Endothelial cell of umbilical vein (primary cell): ENCODE results near the gene TGM6. TPM values are rescaled to one million over a fixed set of nuclear protein-coding genes. Genes with fewer than 3 reads are reported as not detected.

Source experiments
- BruUV-seq: library from RNA; stranded (reverse); fragments of 400-500 nt; replicated peaks from 2 replicates; lab custom pipeline; 2021; lab: Mats Ljungman, UMichigan
- CTCF ChIA-PET: fragments of 300-600, 350-600 bp; sonication (Branson Sonifier 250); formaldehyde crosslinking; loops from one replicate; lab custom pipeline; 2021; ENCODE audit warnings: antibody characterized with exemption, inconsistent platforms; lab: Charles Lee
- POLR2A ChIA-PET: fragments of 300-600, 350-600 bp; sonication (Branson Sonifier 250); formaldehyde crosslinking; loops from one replicate; lab custom pipeline; 2021; ENCODE audit warnings: antibody characterized with exemption, inconsistent platforms; lab: Charles Lee
- DNase-seq: peaks from one replicate; pipeline ENCODE4 v3.0.0-alpha.2; 2011; ENCODE audit warnings: low read depth, low spot score
- FAIRE-seq: peaks from 2 replicates; lab custom pipeline; 2011; peaks lifted over from hg19 to GRCh38; lab: Jason Lieb, UNC
- H2AFZ ChIP-seq: 2 replicates; pipeline ENCODE4 v1.6.0; 2012; ENCODE audit warnings: low read depth, low read length, control low read depth, inconsistent platforms
- H3K27ac ChIP-seq: 2 replicates; pipeline ENCODE4 v1.5.1; 2011; ENCODE audit warnings: low read depth, mild to moderate bottlenecking, control low read depth, low read length, moderate library complexity; ENCODE audit not compliant: insufficient read depth
- H3K27me3 ChIP-seq, 2 experiments: 2 replicates each; pipeline versions ENCODE4 v1.6.0 to v1.6.1; 2011; ENCODE audit warnings: low read length in 2 of 2, mixed read lengths in 1 of 2; ENCODE audit not compliant: control insufficient read depth in 2 of 2, insufficient read depth in 2 of 2
- H3K36me3 ChIP-seq, 2 experiments: 2 replicates in 1 of 2; 3 replicates in 1 of 2; pipeline ENCODE4 v1.5.1; 2011; ENCODE audit warnings: low read length in 2 of 2, mild to moderate bottlenecking in 1 of 2, moderate library complexity in 1 of 2; ENCODE audit not compliant: control insufficient read depth in 2 of 2, insufficient read depth in 2 of 2; ENCODE audit errors: extremely low read depth in 1 of 2
- H3K4me1 ChIP-seq: 3 replicates; pipeline ENCODE4 v1.5.1; 2011; ENCODE audit warnings: mild to moderate bottlenecking, low read length; ENCODE audit not compliant: control insufficient read depth, insufficient read depth; ENCODE audit errors: extremely low read depth
- H3K4me2 ChIP-seq: 2 replicates; pipeline ENCODE4 v1.6.1; 2011; ENCODE audit warnings: low read length, control low read depth, mixed read lengths; ENCODE audit not compliant: insufficient read depth
- H3K4me3 ChIP-seq, 3 experiments: fragments of 200-600 bp in 1 of 3; sonication (generic), shearing (Covaris generic) in 1 of 3; replicated peaks in 1 of 3; 2 replicates each; pipeline ENCODE4 v1.5.1; 2011 to 2016; ENCODE audit warnings: control low read depth in 3 of 3, low read length in 3 of 3, mild to moderate bottlenecking in 2 of 3, inconsistent platforms in 1 of 3, low read depth in 1 of 3, moderate library complexity in 1 of 3; ENCODE audit not compliant: insufficient read depth in 1 of 3
- H3K79me2 ChIP-seq: 2 replicates; pipeline ENCODE4 v1.6.0; 2012; ENCODE audit warnings: low read length, inconsistent platforms; ENCODE audit not compliant: control insufficient read depth, insufficient read depth
- H3K9ac ChIP-seq: replicated peaks from 2 replicates; pipeline ENCODE3; 2011; ENCODE audit warnings: low read length, control low read depth; ENCODE audit not compliant: insufficient read depth; ENCODE audit errors: extremely low read depth
- H3K9me1 ChIP-seq: replicated peaks from 3 replicates; pipeline ENCODE4 v1.6.0; 2011; ENCODE audit warnings: mild to moderate bottlenecking, low read length; ENCODE audit not compliant: control insufficient read depth, insufficient read depth; ENCODE audit errors: extremely low read depth
- H3K9me3 ChIP-seq: replicated peaks from 2 replicates; pipeline ENCODE4 v1.5.1; 2012; ENCODE audit warnings: low read length, inconsistent platforms; ENCODE audit not compliant: control insufficient read depth, insufficient read depth
- H4K20me1 ChIP-seq: replicated peaks from 2 replicates; pipeline ENCODE3; 2011; ENCODE audit warnings: mild to moderate bottlenecking, low read length; ENCODE audit not compliant: control insufficient read depth, insufficient read depth; ENCODE audit errors: extremely low read depth
- CTCF ChIP-seq, 2 donors: IDR thresholded peaks; 1 replicate in 1 of 2; 2 replicates in 1 of 2; pipeline ENCODE4 v1.5.1; 2011; ENCODE audit warnings: low read length in 2 of 2, mild to moderate bottlenecking in 2 of 2, moderate library complexity in 2 of 2, control low read depth in 1 of 2, inconsistent platforms in 1 of 2, low read depth in 1 of 2; ENCODE audit not compliant: insufficient read depth in 1 of 2; ENCODE audit errors: extremely low read depth in 1 of 2
- EZH2 ChIP-seq: IDR thresholded peaks from 2 replicates; pipeline ENCODE4 v1.6.1; 2012; ENCODE audit warnings: borderline replicate concordance, low read depth, mild to moderate bottlenecking, moderate library complexity, low read length, inconsistent platforms; ENCODE audit not compliant: severe bottlenecking
- FOS ChIP-seq: IDR thresholded peaks from 2 replicates; pipeline ENCODE4 v1.6.1; 2011; ENCODE audit warnings: mild to moderate bottlenecking, low read length, moderate library complexity, borderline replicate concordance; ENCODE audit not compliant: insufficient read depth
- GATA2 ChIP-seq: IDR thresholded peaks from 2 replicates; pipeline ENCODE4 v1.7.0; 2011; ENCODE audit warnings: low read depth, mild to moderate bottlenecking, moderate library complexity, mixed read lengths, low read length; ENCODE audit not compliant: insufficient read length, insufficient read depth
- JUN ChIP-seq: IDR thresholded peaks from 2 replicates; pipeline ENCODE4 v1.6.1; 2011; ENCODE audit warnings: borderline replicate concordance, low read depth; ENCODE audit not compliant: insufficient read length, insufficient read depth
- MAX ChIP-seq: IDR thresholded peaks from 2 replicates; pipeline ENCODE4 v1.6.1; 2011; ENCODE audit not compliant: insufficient read depth, insufficient read length
- MYC ChIP-seq: IDR thresholded peaks from one replicate; pipeline ENCODE4 v1.6.1; 2011; ENCODE audit warnings: mild to moderate bottlenecking, low read depth, low read length
- POLR2A ChIP-seq: IDR thresholded peaks from 2 replicates; pipeline ENCODE4 v1.6.1; 2012; ENCODE audit warnings: low read depth, mild to moderate bottlenecking, control low read depth, low read length
- POLR2AphosphoS5 ChIP-seq: IDR thresholded peaks from 2 replicates; pipeline ENCODE4 v1.6.1; 2012; ENCODE audit warnings: low read depth, mild to moderate bottlenecking, control low read depth, low read length, moderate library complexity; ENCODE audit not compliant: insufficient read depth
- dilution Hi-C: fragments of 300-500 bp; cut with MboI; formaldehyde crosslinking; loops from one replicate; pipeline ENCODE4 v1.15.0; 2019; ENCODE audit warnings: low sequenced_read_pairs; ENCODE audit not compliant: extremely low pct_ligation_motif_present
- intact Hi-C: fragments of 100-400 bp; cut with micrococcal nuclease; formaldehyde crosslinking; loops from one replicate; pipeline ENCODE4 v1.10.0; 2022
- polyA plus RNA-seq, 4 experiments: library from polyadenylated mRNA; depleted of rRNA in 3 of 4; stranded (reverse) in 3 of 4; unstranded in 1 of 4; fragments of >200 nt; gene quantifications; 2 replicates each; pipeline versions ENCODE4 v1.2.1 to v1.2.3, GENCODE V29; 2011 to 2012; ENCODE audit warnings: missing spikeins in 1 of 4
- total RNA-seq: library from RNA; stranded (reverse); gene quantifications from 2 replicates; pipeline ENCODE4 v1.2.3, GENCODE V29; 2021

TGM6 gene
- total and polyA plus RNA-seq, 2 donors (not counting 3 experiments of a cell fraction or from before 2014, with no cell fraction given) = not detected

DNA sequence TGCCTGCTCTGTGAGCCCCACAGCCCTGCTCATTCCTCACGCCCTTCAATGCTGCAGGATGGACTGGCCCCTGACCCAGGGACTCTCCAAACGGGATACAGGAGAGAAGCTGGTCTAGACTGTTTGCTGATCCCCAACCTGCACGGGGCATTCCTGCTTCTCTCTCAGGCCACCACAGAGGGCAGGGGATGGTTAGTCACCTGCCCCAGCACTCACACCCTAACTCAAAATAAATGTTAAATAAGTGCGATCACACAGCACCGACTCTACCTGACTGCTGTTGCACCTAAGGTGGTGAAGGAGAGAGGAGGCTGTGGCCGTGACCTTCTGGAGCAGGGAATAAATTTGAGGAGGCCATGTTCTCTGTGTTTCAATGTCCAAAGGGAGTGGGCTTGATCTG, 39.9 kb upstream of the TGM6 start:
- intact Hi-C loops = no loop called here

More for the DNA sequence above, 39.9 kb upstream of the TGM6 start:
- H3K27me3 ChIP-seq = no peaks in the 10 kb centered on the region
- DNase-seq = no peak
- no peaks in the 10 kb centered on the region for H3K79me2 ChIP-seq
- H3K4me1 ChIP-seq = no peaks in the 10 kb centered on the region
- no peaks in the 10 kb centered on the region for H3K9me3 ChIP-seq
- FAIRE-seq = no peak
- no peaks in the 10 kb centered on the region for H4K20me1 ChIP-seq
- TF ChIP-seq GATA2 (no peak), POLR2A (no peak), MYC (no peak), FOS (no peak), POLR2AphosphoS5 (no peak), EZH2 (no peak), CTCF (IDR thresholded peaks at IDR 0.05; ENCODE audit: extremely low read depth in 1 of 2, insufficient read depth in 1 of 2, low read depth in 1 of 2, low read length in 2 of 2) (no peak), MAX (no peak), JUN (no peak)
- no peaks in the 10 kb centered on the region for H3K36me3 ChIP-seq
- H2AFZ ChIP-seq = no peak overlapping the region
- no peak overlapping the region for H3K4me2 ChIP-seq
- H3K27ac ChIP-seq = no peak overlapping the region
- CTCF ChIA-PET = no interaction called here
- H3K9ac ChIP-seq = no peak overlapping the region
- dilution Hi-C loops = no loop called here
- POLR2A ChIA-PET = no interaction called here
- H3K4me3 ChIP-seq = no peak overlapping the region
- no peaks in the 10 kb centered on the region for H3K9me1 ChIP-seq
- BruUV-seq = no TSS peak
